Panc1 (cell line): Measurements from ENCODE around the gene FUCA2. TPM values are rescaled to one million over a fixed set of nuclear protein-coding genes. Genes with fewer than 3 reads are reported as not detected.

Source experiments
- ATAC-seq: fragments of 200-7000 bp; cut with Tn5 transposase; 2 replicates; pipeline ENCODE4 v1.9.1; 2020; ENCODE audit warnings: mild to moderate bottlenecking, moderate library complexity
- BruUV-seq: library from RNA; stranded (reverse); fragments of 400-500 nt; replicated peaks from 2 replicates; lab custom pipeline; 2021; lab: Mats Ljungman, UMichigan
- CTCF ChIA-PET: fragments of 300-600 bp; sonication (Branson Sonifier 250); formaldehyde crosslinking; loops from one replicate; lab custom pipeline; 2022; ENCODE audit warnings: antibody characterized with exemption; lab: Charles Lee
- POLR2A ChIA-PET: fragments of 300-600 bp; sonication (Branson Sonifier 250); formaldehyde crosslinking; loops from one replicate; lab custom pipeline; 2022; ENCODE audit warnings: antibody characterized with exemption; lab: Charles Lee
- DNase-seq: peaks from one replicate; pipeline ENCODE4 v3.0.0-alpha.2; 2010; ENCODE audit warnings: low read depth, low spot score
- H3K27ac ChIP-seq: 2 replicates; pipeline ENCODE4 v1.5.1; 2011; ENCODE audit warnings: mild to moderate bottlenecking, low read length, inconsistent platforms
- H3K27me3 ChIP-seq: fragments of 200-500 bp; sonication (Bioruptor generic); 2 replicates; pipeline ENCODE4 v1.6.0; 2014; ENCODE audit warnings: low read length, inconsistent platforms; ENCODE audit not compliant: control insufficient read depth, insufficient read depth
- H3K36me3 ChIP-seq: fragments of 200-500 bp; sonication (Bioruptor generic); 2 replicates; pipeline ENCODE4 v1.5.1; 2014; ENCODE audit warnings: inconsistent platforms, mild to moderate bottlenecking, low read length, moderate library complexity; ENCODE audit not compliant: control insufficient read depth, insufficient read depth
- H3K4me1 ChIP-seq: 2 replicates; pipeline ENCODE4 v1.5.1; 2011; ENCODE audit warnings: inconsistent platforms, mild to moderate bottlenecking, low read length, moderate library complexity; ENCODE audit not compliant: control insufficient read depth, insufficient read depth
- H3K4me3 ChIP-seq, 2 experiments: 2 replicates each; pipeline ENCODE4 v1.5.1; 2011 to 2012; ENCODE audit warnings: low read depth in 2 of 2, low read length in 2 of 2, mild to moderate bottlenecking in 2 of 2, inconsistent platforms in 1 of 2, moderate library complexity in 1 of 2
- H3K9me3 ChIP-seq: fragments of 200-500 bp; sonication (Bioruptor generic); 2 replicates; pipeline ENCODE4 v1.5.1; 2014; ENCODE audit warnings: low read depth, mild to moderate bottlenecking, inconsistent platforms, low read length, moderate library complexity; ENCODE audit not compliant: control insufficient read depth, insufficient read depth
- CTCF ChIP-seq: fragments of 450-650 bp; IDR thresholded peaks from 2 replicates; pipeline ENCODE4 v1.5.1; 2017; ENCODE audit warnings: mild to moderate bottlenecking
- POLR2AphosphoS5 ChIP-seq: IDR thresholded peaks from 2 replicates; pipeline ENCODE4 v1.6.1; 2012; ENCODE audit warnings: mild to moderate bottlenecking, low read depth, low read length, moderate library complexity
- REST ChIP-seq, 2 experiments: IDR thresholded peaks; 2 replicates each; pipeline ENCODE4 v1.6.1; 2011 to 2012; ENCODE audit warnings: low read depth in 2 of 2, control low read depth in 1 of 2, low read length in 1 of 2, mild to moderate bottlenecking in 1 of 2, moderate library complexity in 1 of 2; ENCODE audit not compliant: insufficient read depth in 1 of 2
- SIN3A ChIP-seq: IDR thresholded peaks from 2 replicates; pipeline ENCODE4 v1.6.1; 2012; ENCODE audit warnings: low read depth, mild to moderate bottlenecking, low read length, moderate library complexity, borderline replicate concordance; ENCODE audit not compliant: insufficient read depth
- TCF7L2 ChIP-seq: IDR thresholded peaks from 2 replicates; pipeline ENCODE4 v1.6.1; 2011; ENCODE audit warnings: mild to moderate bottlenecking, low read depth, low read length, inconsistent platforms
- in situ Hi-C: cut with HindIII; loops from 2 replicates; pipeline ENCODE4 v1.10.0; 2016; ENCODE audit warnings: low sequenced_read_pairs, low pct_unique_long_range_greater_than_20kb
- intact Hi-C: fragments of 100-400 bp; cut with micrococcal nuclease; formaldehyde crosslinking; loops from one replicate; pipeline ENCODE4 v1.10.0; 2022; ENCODE audit not compliant: unreplicated experiment
- total RNA-seq: library from RNA; stranded (reverse); gene quantifications from one replicate; pipeline ENCODE4 v1.2.1, GENCODE V29; 2021; ENCODE audit not compliant: unreplicated experiment

FUCA2 gene
- total RNA-seq, 1 experiment from 2014 or later: 68.1 TPM

- TF ChIP-seq REST (IDR thresholded peaks at IDR 0.05; ENCODE audit: insufficient read depth in 1 of 2, low read depth in 2 of 2, low read length in 1 of 2): no peak
- TF ChIP-seq SIN3A: no peak
- no peak for TF ChIP-seq CTCF
- no peak for TF ChIP-seq TCF7L2
- TF ChIP-seq POLR2AphosphoS5: no peak
- intact Hi-C loops (no loop called here), in situ Hi-C loops (no loop called here)
- DNase-seq (no peak), ATAC-seq (no peak)
- H3K4me1 ChIP-seq: no peaks in the 10 kb centered on the region
- ChIA-PET CTCF (no interaction called here), POLR2A (interaction anchor here (0.6 kb wide), 1 partner anchor 358 kb away, joined by 3 read pairs; no protein-coding TSS in a partner anchor)
- H3K27ac ChIP-seq: no peak overlapping the region
- no TSS peak for BruUV-seq
- H3K27me3 ChIP-seq: no peaks in the 10 kb centered on the region
- H3K4me3 ChIP-seq: no peak overlapping the region
- H3K9me3 ChIP-seq: no peaks in the 10 kb centered on the region
- no peaks in the 10 kb centered on the region; the same call in 1 of the 2 replicates for H3K36me3 ChIP-seq
Measured at GRCh38 chr6:143485967-143486366, 25.6 kb downstream of the FUCA2 start.

DNA sequence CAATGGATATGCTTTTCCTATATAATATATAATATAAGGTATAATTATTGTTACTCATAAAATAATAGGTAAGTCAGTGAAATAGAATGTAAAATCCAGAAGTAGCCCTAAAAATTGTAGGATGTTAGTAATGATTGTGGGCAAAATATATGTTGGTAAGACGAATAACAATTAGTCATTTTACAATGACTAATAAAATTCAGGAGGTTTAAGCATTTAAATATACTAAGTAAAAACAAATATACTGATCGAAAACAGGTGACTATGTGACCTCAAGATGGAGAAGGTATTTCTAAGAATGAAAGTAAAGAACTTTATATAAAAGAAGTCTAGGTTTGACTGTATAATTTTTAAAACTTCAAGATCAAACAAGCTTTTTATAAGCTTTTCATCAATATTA lies 28.9 kb downstream of the FUCA2 start:
- TF ChIP-seq REST (IDR thresholded peaks at IDR 0.05; ENCODE audit: insufficient read depth in 1 of 2, low read depth in 2 of 2, low read length in 1 of 2) (no peak), POLR2AphosphoS5 (no peak), CTCF (no peak), SIN3A (no peak)
- Histone ChIP-seq H3K4me1 (no peaks in the 10 kb centered on the region), H3K27ac (no peak overlapping the region), H3K36me3 (no peaks in the 10 kb centered on the region; the same call in 1 of the 2 replicates), H3K4me3 (no peak overlapping the region), H3K9me3 (no peaks in the 10 kb centered on the region), H3K27me3 (no peaks in the 10 kb centered on the region)
- intact Hi-C loops: no loop called here
- ATAC-seq (no peak), DNase-seq (no peak)
- ChIA-PET POLR2A (no interaction called here), CTCF (no interaction called here)
- BruUV-seq: no TSS peak
- in situ Hi-C loops: no loop called here
